HL-60 (cell line): ENCODE measurements around the gene GANC.

Experiments used
- GABPA ChIP-seq: IDR thresholded peaks from 2 replicates; pipeline ENCODE4 v1.6.1; 2012; ENCODE audit warnings: low read depth
- POLR2AphosphoS5 ChIP-seq: IDR thresholded peaks from 2 replicates; pipeline ENCODE4 v1.6.1; 2012; ENCODE audit warnings: low read depth
- TF ChIP-seq, protein P1 (sequence below): IDR thresholded peaks from one replicate; pipeline ENCODE4 v1.5.1; 2011; ENCODE audit warnings: low read length, control low read depth, inconsistent platforms; ENCODE audit not compliant: insufficient read depth

- TF ChIP-seq, protein P1, sequence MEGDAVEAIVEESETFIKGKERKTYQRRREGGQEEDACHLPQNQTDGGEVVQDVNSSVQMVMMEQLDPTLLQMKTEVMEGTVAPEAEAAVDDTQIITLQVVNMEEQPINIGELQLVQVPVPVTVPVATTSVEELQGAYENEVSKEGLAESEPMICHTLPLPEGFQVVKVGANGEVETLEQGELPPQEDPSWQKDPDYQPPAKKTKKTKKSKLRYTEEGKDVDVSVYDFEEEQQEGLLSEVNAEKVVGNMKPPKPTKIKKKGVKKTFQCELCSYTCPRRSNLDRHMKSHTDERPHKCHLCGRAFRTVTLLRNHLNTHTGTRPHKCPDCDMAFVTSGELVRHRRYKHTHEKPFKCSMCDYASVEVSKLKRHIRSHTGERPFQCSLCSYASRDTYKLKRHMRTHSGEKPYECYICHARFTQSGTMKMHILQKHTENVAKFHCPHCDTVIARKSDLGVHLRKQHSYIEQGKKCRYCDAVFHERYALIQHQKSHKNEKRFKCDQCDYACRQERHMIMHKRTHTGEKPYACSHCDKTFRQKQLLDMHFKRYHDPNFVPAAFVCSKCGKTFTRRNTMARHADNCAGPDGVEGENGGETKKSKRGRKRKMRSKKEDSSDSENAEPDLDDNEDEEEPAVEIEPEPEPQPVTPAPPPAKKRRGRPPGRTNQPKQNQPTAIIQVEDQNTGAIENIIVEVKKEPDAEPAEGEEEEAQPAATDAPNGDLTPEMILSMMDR: no peak
- no peak for TF ChIP-seq POLR2AphosphoS5
- no peak for TF ChIP-seq GABPA
Measured at GRCh38 chr15:42402455-42403205, 129.6 kb downstream of the GANC start.
